Amniotic stem cell (primary cell): ENCODE results near the gene MMEL1.

Source experiments
- DNase-seq: peaks from one replicate; lab custom pipeline; 2025; lab: John Stamatoyannopoulos, UW

MMEL1 gene

DNA sequence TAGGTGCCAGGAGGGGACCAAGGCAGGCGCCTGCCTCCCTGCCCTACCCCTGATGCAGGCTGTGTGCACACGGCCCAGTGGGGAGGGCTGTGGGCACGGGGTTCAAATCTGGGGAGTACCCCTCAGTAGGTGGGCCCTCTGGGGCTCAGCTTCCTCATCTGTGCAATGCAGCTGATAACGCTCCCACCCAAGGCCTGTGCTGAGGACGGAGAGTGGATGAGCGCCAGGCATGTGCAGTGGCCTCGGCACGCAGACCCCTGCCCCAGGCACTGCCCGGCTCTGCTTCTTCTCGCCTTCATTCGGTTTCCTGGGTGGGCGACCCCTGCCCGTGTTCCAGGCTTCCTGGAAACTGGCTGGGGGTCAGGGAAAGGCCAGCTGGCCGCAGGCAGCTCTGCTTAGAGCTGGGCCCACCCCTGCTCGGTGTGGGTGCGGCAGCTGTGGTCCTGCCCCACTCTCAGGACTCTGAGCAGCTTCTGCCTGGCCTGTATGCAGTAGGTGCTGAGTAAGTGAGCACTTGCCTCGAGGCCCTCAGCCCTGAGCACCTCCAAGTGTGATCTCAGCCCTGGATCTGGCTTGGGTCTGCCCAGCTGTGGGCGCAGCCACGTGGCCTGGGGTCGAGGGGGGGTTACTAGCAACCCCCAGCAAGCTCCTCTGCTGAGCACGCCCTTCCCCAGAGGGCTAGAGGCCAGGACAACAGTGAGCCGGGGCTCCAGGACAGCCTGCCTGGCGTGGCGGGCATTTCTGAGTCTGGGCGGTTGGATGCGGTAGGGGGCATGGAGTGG is 88.5 kb downstream of the MMEL1 start:
- no peak for DNase-seq

DNA sequence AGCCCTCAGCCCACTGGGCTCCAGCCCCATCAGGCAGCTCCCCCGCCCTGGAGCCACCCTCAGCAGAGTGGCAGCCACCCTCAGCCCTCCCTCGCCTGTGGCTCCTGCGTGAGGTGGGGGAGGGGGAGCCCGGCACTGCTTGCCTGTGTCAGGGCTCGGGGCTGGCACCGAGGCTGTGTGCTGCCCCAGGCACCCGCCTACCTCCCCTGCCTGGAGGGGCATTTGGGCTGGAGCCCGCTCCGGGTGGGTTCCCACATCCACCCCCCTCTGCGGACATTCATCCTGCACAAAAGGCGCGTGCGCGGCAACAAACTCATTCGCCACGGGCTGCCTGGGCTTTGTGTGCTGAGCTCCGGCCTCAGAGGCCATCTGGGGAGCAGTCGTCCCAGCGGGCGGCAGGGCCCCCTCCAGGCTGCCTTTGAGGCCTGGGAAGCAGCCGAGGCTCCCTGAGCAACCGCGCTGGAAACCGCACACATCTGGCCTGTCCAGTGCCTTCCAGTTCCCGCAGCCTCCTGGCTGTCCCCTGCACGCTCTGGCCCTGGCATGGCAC is 89.2 kb downstream of the MMEL1 start:
- no peak for DNase-seq

DNA sequence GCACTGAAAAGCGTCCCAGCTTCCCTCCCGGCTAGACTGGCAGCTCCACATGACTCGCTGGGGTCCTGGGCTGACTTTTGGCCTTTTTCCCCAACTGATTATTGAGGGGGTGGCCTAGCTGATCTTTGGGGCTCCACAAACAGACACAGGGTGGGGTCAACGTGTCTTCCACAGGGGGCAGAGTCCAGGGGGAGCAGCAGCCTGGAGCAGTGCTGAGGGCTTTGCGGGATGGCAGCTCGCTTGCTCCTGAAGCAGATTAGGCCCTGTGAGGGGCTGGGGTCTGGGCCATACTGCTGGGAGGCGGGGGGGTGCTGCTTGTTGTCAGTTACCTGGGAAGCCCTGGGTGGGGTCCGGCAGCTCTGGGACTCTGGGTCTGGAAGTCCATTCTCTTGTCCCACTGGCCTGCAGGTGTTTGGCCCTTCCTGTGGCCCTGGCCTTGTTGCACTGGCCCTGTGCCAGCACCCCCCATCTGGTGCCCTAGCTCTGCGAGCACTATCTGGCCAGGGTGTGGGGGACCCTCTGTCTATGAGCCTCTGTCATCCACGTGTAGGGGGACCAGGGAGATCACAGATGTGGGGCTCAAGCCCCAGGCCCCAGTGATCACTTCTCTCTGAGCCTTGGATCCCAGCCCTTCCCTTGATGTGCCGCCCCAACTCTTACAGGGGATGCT is 90.4 kb downstream of the MMEL1 start:
- no peak for DNase-seq

DNA sequence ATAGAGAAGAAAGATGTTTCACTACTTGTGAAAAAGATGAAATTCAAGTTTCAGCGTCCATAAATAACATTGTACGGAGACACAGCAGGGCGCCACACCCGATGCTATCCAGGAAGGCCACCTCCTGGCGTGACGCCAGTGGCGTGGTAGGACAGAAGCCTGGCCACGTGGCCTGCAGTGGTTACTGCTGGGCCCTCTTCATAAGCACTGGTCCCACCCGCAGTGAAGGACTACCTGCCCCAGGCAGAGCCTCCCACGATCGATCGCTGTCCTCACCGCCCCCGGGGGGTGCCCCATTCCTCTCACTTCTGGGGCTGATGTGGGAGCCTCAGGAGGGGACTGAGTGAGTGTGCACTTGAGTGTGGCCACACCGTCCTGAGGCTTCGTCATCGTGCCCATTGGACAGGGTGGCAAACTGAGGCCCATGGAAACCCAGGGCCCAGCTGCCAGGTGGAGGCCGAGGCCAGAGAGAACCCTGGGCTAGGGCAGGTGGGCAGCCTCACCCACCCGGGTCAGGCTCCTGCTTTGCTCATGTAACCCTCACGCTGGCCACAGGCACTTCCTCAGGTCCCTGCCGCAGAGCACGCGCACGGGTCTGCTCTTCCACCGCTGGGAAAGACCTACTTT is 91.1 kb downstream of the MMEL1 start:
- DNase-seq, result no peak

DNA sequence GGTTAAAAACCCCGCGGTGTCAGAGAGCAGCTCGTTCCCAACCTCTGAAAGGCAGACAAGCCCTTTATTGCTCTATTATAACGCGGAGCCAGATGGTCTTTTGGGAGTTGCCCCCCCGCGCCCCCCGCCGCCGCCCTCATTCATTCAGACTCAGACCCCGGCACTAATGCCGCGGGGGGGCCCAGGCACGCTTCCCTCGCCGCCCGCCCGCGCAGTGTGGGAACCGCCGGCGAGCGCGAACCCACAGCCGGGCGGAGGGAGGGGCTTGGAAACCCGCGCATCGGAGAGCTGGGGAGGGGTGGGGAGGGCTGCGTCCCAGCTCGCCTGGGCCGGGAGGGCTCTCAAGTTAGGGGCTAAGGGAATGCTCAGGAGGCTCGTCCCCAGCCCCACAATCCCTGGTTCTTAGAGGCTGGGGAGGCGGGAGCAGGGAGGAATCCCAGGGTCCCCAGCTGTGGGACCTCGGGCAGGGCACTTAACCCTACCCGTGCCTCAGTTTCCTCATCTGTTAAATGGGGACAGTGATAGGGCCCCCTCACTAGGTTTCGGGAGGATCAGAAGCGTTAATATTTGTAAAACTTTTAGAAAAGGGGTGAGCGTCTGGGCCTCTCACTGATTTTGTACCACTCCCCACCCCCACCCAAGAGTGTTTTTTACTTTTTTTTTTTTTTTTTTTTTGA is 91.9 kb downstream of the MMEL1 start:
- no peak for DNase-seq
